Choroid plexus epithelial cell (primary cell): ENCODE results near the gene LRRC73.

ENCODE experiments used
- DNase-seq: peaks from one replicate; pipeline ENCODE4 v3.0.0-alpha.2; 2010; ENCODE audit warnings: low read depth
- H3K4me3 ChIP-seq: 2 replicates; pipeline ENCODE4 v1.5.1; 2011; ENCODE audit warnings: low read depth, mild to moderate bottlenecking, control low read depth, low read length, moderate library complexity
- TF ChIP-seq, protein P1 (sequence below): conservative IDR thresholded peaks from 2 replicates; pipeline ENCODE4 v1.5.1; 2011; ENCODE audit warnings: low read depth, mild to moderate bottlenecking, control low read depth, inconsistent platforms, low read length, moderate library complexity

Gene LRRC73

DNA sequence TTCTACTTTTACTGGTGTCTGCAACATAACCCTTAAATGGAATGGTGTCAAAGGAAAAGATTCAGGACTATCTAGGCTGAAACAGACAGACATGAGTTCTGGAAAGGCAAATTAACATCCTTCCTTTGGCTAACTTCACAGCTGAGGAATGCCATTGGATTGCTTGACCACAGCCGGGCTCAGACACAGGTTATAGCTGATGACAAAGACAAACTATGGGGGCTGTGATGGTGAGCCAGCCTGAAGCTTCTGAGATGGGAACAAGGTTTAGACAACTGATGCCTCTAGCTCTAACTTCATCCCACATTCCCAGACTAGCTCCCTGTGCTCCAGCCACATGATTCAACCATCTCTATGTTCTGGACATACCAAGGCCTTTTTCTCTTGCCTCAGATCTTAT, 22.1 kb upstream of the LRRC73 start:
- DNase-seq, result no peak

DNA sequence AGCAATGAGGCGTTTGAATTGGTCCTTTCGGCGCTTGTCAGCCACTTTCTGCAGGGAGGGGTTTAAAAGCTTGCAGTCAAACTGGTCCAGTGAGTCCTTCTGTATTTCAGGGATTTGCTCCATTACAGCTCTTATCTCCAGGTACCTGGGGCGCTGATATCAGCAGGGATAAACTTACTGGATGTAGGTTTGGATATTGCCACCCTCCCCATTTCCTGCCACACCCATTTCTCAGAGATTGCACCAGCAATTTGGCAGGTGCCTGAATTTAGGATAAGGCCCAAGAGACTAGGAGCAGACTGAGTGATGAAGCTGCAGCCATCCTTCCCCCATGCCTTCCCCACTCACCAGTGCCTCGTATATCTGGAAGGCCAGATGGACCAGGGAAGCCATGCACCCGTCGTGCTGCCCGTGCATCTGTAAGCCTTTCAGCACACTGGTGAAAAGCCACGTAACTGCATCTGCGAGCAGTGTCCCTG, 14.4 kb upstream of the LRRC73 start:
- TF ChIP-seq, protein P1, sequence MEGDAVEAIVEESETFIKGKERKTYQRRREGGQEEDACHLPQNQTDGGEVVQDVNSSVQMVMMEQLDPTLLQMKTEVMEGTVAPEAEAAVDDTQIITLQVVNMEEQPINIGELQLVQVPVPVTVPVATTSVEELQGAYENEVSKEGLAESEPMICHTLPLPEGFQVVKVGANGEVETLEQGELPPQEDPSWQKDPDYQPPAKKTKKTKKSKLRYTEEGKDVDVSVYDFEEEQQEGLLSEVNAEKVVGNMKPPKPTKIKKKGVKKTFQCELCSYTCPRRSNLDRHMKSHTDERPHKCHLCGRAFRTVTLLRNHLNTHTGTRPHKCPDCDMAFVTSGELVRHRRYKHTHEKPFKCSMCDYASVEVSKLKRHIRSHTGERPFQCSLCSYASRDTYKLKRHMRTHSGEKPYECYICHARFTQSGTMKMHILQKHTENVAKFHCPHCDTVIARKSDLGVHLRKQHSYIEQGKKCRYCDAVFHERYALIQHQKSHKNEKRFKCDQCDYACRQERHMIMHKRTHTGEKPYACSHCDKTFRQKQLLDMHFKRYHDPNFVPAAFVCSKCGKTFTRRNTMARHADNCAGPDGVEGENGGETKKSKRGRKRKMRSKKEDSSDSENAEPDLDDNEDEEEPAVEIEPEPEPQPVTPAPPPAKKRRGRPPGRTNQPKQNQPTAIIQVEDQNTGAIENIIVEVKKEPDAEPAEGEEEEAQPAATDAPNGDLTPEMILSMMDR, result no peak
- DNase-seq, result no peak
- no peak overlapping the region for H3K4me3 ChIP-seq

More for the DNA sequence above, 22.1 kb upstream of the LRRC73 start:
- H3K4me3 ChIP-seq, result no peak overlapping the region
- TF ChIP-seq, protein P1, result no peak

DNA sequence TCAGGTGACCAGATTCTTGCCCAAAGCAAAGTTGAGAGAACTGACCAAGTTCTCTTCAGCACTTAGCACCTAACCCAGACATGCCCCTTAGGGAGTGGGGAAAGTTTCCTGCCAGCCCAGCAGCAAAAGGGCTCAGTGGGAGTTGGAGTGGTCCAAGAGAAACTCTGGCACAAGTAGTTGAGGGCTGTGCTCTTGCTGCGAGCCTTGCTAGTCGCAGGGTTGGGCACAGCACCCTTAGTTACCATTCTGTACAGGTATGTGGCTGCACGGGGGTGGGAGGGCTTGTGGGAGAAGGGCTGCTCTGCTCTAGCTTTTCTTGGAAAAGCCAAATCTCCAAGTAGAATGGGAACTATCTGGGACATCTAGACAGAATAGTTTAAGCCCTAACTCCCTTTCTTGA, 13.1 kb upstream of the LRRC73 start:
- DNase-seq, result no peak
- TF ChIP-seq, protein P1, result no peak
- H3K4me3 ChIP-seq, result no peak overlapping the region

DNA sequence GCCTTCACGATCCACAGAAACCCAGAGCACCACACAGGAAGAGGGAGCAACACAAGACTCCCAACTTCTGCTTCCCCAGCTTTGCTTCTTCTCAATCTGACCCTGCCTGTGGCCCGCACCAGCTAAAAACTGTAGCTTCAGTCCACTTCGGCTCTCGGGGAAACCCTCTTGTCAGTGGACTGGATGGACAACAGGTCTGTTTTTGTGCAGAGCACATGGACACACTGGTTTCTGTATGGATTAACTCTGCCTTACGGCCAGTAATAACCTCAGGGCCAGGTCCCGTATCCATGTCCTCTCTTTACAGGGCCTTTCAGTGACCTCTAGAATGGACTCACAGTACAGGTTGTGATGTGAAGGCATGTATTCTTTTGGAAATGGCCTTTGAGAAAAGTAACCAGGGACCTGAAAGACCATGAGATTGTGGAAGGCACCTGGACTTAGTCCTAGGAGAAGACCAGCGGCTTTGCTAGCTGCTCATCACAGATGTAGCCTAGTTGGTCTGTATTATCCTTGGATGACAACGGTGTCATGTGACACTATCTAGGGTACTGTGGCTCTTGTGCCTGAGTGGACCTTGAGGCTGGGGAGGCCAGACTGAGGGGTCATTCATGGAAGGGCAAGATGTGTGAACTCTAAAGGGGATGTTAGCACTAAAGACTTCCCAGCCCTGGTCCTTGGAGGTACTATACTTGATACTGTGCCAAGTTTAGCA, 12.6 kb upstream of the LRRC73 start:
- DNase-seq, result no peak
- TF ChIP-seq, protein P1, result no peak
- no peak overlapping the region for H3K4me3 ChIP-seq

DNA sequence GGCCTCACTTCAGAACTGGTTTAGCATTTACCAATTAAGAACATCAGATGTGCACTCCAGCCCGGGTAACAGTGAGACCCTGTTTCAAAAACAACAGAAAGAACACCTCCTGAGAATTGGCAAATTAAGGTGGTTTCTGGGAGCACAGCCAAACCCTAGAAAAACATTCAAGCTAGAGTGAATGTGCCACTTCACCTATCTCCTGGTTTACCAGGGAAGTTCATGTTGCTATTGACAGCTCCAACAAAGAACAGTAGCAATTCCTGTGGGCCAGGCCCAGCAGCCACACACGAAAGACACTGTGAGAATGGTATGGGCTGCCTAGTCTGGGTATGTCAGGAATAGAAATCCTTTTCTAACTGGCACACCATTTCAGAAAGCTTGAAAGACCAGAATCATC, 11.7 kb upstream of the LRRC73 start:
- no peak for DNase-seq
- H3K4me3 ChIP-seq, result no peak overlapping the region
- TF ChIP-seq, protein P1, result no peak

DNA sequence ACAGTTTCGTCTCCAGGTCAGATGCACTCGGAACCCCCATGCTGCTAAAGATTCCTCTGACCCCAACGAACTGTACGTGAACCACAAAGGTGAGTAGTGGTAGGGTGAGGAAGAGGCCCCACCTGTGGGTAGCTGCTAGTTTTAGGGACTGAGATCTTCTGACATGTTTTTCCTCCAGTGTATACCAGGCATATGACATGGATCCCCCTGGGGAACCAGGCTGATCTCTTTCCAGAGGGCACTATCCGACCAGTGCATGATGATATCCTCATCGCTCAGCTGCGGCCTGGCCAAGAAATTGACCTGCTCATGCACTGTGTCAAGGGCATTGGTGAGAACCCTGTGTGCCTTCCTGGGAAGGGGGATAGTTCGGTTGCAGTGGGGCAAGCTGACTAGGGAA, 10.0 kb upstream of the LRRC73 start:
- TF ChIP-seq, protein P1, result no peak
- H3K4me3 ChIP-seq, result no peak overlapping the region

More for the DNA sequence above, 10.0 kb upstream of the LRRC73 start:
- no peak for DNase-seq
